ENCODE data around the gene KAT2B.

KAT2B gene

DNA sequence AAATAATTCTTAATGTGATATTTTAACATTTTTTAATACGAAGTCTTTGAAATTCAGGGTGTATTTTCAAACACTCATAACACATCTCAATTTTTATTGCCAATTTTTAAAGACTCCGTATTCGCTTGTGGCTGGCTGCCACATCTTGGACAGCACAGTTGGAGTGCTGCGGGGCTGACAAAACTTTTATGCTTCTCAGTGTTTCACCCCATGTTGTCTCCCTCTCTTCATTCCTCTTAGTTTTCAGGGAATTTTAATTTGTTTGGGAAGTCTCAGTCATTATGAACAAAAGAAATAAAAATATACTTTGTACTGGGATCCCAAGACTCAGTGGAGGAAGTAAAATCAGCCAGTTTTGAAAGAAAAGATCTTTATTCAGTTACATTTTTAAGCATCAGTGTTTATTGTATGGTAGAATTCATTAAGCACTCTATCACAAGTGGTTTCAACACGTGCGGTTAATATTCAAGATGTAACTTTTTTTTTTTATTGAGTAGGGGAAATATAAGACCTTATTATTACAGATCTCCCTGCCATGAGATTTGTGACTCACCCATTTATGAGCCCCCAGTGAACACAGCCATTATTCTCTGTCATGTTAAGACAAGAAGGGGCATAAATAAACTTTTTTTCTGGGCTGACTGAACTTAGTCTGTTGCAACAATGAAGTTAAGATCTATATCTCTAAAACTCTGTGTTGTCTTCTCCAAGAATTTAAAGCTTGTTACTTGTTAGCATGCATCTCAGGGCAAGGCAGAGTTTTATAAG is 26.8 kb downstream of the KAT2B start:
- TF ChIP-seq, protein P1, sequence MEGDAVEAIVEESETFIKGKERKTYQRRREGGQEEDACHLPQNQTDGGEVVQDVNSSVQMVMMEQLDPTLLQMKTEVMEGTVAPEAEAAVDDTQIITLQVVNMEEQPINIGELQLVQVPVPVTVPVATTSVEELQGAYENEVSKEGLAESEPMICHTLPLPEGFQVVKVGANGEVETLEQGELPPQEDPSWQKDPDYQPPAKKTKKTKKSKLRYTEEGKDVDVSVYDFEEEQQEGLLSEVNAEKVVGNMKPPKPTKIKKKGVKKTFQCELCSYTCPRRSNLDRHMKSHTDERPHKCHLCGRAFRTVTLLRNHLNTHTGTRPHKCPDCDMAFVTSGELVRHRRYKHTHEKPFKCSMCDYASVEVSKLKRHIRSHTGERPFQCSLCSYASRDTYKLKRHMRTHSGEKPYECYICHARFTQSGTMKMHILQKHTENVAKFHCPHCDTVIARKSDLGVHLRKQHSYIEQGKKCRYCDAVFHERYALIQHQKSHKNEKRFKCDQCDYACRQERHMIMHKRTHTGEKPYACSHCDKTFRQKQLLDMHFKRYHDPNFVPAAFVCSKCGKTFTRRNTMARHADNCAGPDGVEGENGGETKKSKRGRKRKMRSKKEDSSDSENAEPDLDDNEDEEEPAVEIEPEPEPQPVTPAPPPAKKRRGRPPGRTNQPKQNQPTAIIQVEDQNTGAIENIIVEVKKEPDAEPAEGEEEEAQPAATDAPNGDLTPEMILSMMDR (IDR thresholded peaks at IDR 0.05; ENCODE audit: insufficient read depth, missing control alignments), result no peak
- DNase-seq (ENCODE audit: insufficient read length, low spot score) (no peak), FAIRE-seq (no peak)

- FAIRE-seq (no peak), DNase-seq (ENCODE audit: insufficient read length, low spot score) (no peak)
- TF ChIP-seq, protein P1 (IDR thresholded peaks at IDR 0.05; ENCODE audit: insufficient read depth, missing control alignments), result no peak
Observed at GRCh38 chr3:20068512-20069177, 28.4 kb downstream of the KAT2B start.

DNA sequence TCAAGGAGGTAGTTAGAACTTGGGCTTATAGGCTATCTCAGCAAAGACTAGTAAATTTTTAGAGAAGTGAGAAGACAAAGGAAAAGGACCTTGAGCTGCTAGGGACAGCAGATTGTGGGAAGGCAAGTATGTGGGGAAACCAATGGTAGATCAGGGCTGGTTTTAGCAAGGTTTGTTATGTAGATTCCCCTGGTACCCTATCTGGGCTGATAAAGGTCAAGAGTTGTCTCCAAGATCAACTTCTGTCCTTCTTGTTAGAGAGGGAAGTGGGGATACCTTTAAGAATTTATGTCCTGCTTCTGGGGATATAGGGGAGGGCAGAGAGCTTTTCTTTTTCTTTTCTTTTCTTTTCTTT is 28.9 kb downstream of the KAT2B start:
- no peak for FAIRE-seq
- TF ChIP-seq, protein P1 (IDR thresholded peaks at IDR 0.05; ENCODE audit: insufficient read depth, missing control alignments), result no peak

GRCh38 chr3:20071175-20071574 is 30.9 kb downstream of the KAT2B start:
- DNase-seq (ENCODE audit: insufficient read length, low spot score) (no peak), FAIRE-seq (no peak)
- TF ChIP-seq, protein P1 (IDR thresholded peaks at IDR 0.05; ENCODE audit: insufficient read depth, missing control alignments), result no peak

More for the DNA sequence above, 28.9 kb downstream of the KAT2B start:
- no peak for DNase-seq (ENCODE audit: insufficient read length, low spot score)

DNA sequence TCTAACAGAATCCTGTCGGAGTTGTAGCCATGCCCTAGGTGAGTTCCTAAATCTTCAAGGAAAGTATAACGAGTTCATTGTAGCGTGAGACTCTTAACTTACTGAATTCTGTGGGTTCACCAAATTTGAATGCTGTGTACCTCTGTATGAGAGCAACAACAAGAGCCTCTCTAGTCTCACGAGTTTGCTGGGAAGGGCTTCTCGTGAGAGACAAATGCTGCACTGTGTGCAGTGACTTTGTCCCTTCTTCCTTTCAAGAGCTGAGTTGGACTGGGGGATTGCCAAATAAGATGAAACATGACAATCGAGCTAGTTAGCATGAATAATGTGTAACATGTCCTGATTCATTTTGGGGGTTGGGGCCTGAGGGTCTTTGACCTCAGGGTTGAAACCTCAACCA is 32.2 kb downstream of the KAT2B start:
- no peak for FAIRE-seq
- no peak for DNase-seq (ENCODE audit: insufficient read length, low spot score)
- TF ChIP-seq, protein P1 (IDR thresholded peaks at IDR 0.05; ENCODE audit: insufficient read depth, missing control alignments), result no peak

DNA sequence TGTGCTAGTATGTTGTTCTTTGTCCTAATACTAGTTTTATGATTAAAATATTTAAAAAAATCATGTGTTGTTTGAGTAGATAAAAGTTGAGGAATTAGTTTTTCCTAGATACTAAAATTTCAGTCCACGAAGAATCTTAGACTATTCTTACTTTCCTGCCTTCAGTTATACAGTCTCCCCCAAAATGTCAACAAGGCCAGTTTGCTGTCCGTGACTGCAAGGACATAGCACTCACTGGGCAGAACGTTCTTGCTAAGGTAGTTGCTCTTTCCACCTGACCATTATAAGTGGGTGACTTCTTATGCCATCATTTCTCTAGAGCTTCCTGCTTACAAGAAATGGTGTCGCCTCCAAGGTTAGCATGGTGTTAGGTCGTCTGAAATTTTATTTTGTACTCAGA is 32.8 kb downstream of the KAT2B start:
- FAIRE-seq (no peak), DNase-seq (ENCODE audit: insufficient read length, low spot score) (no peak)
- TF ChIP-seq, protein P1 (IDR thresholded peaks at IDR 0.05; ENCODE audit: insufficient read depth, missing control alignments), result no peak

GRCh38 chr3:20073683-20074082 is 33.4 kb downstream of the KAT2B start:
- peak; percentile 27 for DNase-seq (ENCODE audit: insufficient read length, low spot score)
- TF ChIP-seq, protein P1 (IDR thresholded peaks at IDR 0.05; ENCODE audit: insufficient read depth, missing control alignments), result no peak
- peak; percentile 97 for FAIRE-seq
